Measurements from ENCODE around the gene PRKCH.

DNA sequence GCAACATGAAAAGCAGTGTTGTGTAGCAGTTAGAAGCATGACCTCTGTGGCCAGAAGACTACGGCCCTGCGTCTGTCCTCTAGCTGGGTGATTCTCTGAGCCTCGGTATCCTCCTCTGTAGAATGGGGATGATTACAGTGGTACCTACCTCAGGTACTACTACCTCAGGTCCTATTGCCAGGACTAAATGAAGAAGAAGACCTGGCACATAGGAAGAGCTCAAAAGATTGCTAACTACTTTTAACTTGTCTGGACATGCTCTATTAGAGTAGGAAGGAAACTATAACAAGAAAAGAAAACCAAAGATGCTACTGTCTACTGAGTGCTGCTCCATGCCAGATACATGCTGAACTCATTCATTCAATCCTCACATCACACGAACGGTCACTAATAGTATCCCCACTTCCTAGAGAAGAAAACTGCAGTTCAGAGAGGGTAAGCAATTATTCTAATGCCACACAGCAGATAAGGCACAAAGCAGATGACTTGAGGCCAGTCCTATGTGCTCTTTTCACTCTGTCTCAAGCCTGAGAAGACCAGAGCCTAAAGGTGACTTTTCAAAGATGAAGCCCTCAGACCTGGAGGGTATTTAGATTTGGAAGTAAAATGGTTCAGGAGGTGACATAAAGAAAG is 265.8 kb downstream of the PRKCH start:
- TF ChIP-seq POLR2AphosphoS5 (IDR thresholded peaks at IDR 0.05) (no peak), POLR2A (IDR thresholded peaks at IDR 0.05) (no peak)
- TF ChIP-seq, protein P1, sequence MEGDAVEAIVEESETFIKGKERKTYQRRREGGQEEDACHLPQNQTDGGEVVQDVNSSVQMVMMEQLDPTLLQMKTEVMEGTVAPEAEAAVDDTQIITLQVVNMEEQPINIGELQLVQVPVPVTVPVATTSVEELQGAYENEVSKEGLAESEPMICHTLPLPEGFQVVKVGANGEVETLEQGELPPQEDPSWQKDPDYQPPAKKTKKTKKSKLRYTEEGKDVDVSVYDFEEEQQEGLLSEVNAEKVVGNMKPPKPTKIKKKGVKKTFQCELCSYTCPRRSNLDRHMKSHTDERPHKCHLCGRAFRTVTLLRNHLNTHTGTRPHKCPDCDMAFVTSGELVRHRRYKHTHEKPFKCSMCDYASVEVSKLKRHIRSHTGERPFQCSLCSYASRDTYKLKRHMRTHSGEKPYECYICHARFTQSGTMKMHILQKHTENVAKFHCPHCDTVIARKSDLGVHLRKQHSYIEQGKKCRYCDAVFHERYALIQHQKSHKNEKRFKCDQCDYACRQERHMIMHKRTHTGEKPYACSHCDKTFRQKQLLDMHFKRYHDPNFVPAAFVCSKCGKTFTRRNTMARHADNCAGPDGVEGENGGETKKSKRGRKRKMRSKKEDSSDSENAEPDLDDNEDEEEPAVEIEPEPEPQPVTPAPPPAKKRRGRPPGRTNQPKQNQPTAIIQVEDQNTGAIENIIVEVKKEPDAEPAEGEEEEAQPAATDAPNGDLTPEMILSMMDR (IDR thresholded peaks at IDR 0.05), result no peak
